HG03469 (cell line): ENCODE results near the gene LINC00237.

Experiments
- ATAC-seq: cut with Tn5 transposase; IDR thresholded peaks from one replicate; pipeline ENCODE4 v1.9.1; 2021; ENCODE audit warnings: mild to moderate bottlenecking, moderate library complexity, moderate number of reproducible peaks; ENCODE audit not compliant: unreplicated experiment

LINC00237 gene

DNA sequence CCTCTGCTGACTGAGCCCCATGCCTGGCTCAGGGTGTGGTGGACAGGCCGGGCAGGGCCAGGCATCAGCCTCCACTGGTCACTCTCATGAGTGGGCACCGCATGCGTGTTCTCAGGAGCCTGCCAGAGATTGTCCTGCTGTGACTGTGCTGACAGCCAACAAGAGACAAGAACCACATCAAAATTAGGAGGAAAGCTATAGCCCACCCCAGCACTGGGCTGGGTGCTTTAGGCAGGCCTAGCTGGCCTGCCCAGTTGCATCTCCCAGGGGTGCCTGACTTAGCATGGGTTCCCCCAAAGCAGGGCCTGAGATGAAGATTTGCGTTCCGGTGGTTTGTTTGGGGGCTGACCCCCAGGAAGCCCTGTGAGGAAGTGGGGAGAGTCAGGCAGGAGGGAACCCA is 53.9 kb downstream of the LINC00237 start:
- ATAC-seq = no peak

DNA sequence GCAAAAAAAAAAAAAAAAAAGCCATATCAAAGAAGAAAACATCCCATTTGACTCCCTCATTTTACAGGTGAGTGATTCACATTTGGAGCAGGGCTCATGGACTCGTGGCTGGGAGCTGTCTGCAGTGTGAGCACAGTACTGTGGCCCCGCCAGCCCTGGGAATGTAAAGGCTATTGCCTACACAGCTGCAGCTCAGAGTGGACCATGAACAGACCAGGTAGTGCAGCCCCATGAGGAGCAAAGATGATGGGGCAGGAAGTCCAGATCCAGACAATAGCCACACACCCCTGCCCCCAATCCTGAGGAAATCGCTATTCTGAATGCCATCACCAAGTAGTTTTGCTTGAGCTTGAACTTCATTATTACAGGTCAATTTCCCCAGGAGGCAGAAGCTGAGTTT is 55.4 kb downstream of the LINC00237 start:
- ATAC-seq = no peak

DNA sequence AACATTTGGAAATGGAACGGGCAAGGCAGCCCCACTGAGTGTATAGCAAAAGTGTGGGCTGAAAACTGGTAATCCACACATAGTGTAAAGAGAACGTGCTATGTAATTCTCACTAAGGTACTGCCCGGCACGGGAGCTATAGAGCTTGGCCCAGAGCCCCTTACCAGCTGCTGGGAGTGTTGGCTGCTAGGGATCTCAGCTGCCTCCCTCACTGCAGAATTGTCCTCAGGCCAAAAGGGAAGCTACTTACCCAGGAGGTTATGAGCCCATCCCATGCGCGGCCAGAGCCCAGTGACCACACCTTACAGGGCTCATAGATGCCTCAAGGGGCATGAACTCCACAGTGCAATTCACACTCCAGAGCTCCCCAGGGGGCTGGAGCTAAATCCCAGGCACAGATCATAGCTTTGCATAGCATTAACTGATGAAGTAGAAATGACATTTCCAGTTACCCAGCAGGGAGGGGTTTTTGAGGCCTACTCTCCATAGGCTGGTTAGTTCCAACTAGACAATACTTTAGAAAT is 56.8 kb downstream of the LINC00237 start:
- ATAC-seq = no peak

DNA sequence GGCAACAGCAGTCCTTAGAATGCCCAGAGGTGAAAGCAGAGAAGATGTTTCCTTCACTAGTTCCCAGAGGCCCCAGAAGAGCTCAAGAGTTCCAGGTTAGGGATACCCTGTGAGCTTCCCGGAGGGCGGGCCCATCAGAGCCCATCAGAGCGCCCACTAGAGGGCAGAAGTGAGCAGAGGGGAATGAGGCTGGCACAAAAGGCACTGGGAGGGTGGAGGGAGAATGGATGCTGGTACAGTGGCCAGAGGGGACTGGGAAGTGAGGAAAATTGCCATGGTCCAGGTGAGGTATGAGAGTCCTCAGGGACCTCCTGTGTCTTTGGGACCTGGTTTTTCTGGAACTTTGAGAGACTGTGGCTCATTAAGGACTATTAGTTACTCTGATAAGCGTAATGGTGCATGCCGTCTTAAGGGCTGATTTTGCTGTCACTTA is 57.3 kb downstream of the LINC00237 start:
- ATAC-seq = no peak

DNA sequence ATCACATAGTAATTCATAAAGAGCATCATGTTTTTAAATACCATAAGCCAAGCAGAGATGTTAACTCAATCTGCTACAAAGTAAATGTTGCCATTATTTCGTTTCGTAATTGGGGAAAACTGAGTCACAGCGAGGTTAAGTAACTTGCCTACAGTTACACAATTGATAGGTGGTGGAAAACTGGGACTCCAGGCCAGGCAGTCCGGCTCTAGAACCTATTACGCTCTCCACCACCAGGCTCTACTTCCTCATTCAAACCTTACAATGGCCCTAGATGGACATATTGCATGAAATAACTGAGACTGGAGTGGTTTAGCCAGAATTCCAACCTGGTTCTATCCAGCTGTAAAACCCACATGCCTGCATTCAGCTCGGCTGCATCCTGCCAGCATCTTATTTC is 58.2 kb downstream of the LINC00237 start:
- no peak for ATAC-seq

DNA sequence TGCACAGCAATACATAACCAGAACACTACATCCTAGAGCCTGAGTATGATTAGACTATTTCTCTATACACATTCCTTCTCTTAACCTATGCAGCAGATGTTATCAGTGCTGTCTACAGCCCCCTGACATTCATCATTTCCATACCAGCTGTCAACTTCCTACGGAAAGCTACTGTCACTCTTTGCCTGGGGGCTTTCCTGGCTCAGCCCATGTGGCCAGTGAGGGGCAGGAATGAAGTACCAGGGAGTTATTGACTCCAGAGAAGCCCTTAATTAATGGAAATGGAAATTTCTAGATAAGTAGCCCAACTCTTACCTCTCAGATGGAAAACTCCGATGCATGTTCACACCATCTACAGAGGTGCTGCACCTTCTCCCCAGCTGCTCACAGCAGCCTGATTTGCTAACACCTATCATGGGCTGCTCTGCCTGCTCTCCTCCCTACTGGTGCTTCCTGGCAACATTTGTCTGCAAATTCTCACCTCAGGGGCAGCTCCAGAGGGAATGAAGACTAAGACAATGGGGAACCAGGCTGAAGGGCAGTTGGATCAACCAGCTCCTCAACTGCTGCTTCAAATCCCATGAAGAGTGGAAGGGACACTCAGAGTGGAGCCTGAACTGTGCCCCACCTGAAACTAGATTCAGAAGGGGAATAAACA is 59.6 kb downstream of the LINC00237 start:
- ATAC-seq = no peak
